Ectodermal cell (in vitro differentiated cells): ENCODE measurements around the gene P3H3.

Experiments used
- H3K27ac ChIP-seq: 2 replicates; pipeline ENCODE4 v1.7.0; 2013; ENCODE audit warnings: mild to moderate bottlenecking, low read depth, low read length; ENCODE audit not compliant: insufficient read depth, poor library complexity, severe bottlenecking
- H3K27me3 ChIP-seq: 2 replicates; pipeline ENCODE4 v1.7.0; 2013; ENCODE audit warnings: mild to moderate bottlenecking, low read length; ENCODE audit not compliant: insufficient read depth, control insufficient read depth, poor library complexity, severe bottlenecking
- H3K36me3 ChIP-seq: one replicate; pipeline ENCODE4 v1.7.0; 2013; ENCODE audit warnings: low read length; ENCODE audit not compliant: control insufficient read depth, insufficient read depth
- H3K4me1 ChIP-seq: one replicate; pipeline ENCODE4 v1.7.0; 2013; ENCODE audit warnings: low read length; ENCODE audit not compliant: control insufficient read depth, insufficient read depth
- H3K4me3 ChIP-seq: 2 replicates; pipeline ENCODE4 v1.7.0; 2013; ENCODE audit warnings: low read depth, low read length, control low read depth; ENCODE audit not compliant: insufficient read depth
- H3K9me3 ChIP-seq: 2 replicates; pipeline ENCODE4 v1.7.0; 2013; ENCODE audit warnings: mild to moderate bottlenecking, low read length, moderate library complexity; ENCODE audit not compliant: control insufficient read depth
- WGBS, 2 experiments: methylation state at CpG; one replicate each; pipeline ENCODE4 v1.1.7; 2013; ENCODE audit warnings: missing lambda C conversion rate in 2 of 2; 5-methylcytosine and 5-hydroxymethylcytosine counted together

P3H3 gene

GRCh38 chr12:6786416-6787094 is 41.7 kb upstream of the P3H3 start:
- Histone ChIP-seq H3K4me1 (peaks cover 14% of the 10 kb centered on the region), H3K36me3 (no peaks in the 10 kb centered on the region), H3K27ac (no peak overlapping the region), H3K4me3 (no peak overlapping the region), H3K9me3 (no peaks in the 10 kb centered on the region), H3K27me3 (no peaks in the 10 kb centered on the region)
- 65 to 66% methylated on average over 8 to 9 of the region's 9 CpGs for WGBS, 2 experiments

GRCh38 chr12:6787309-6787708 is 40.9 kb upstream of the P3H3 start:
- H3K27me3 ChIP-seq = no peaks in the 10 kb centered on the region
- H3K4me3 ChIP-seq = no peak overlapping the region
- no peaks in the 10 kb centered on the region for H3K36me3 ChIP-seq
- H3K27ac ChIP-seq = no peak overlapping the region
- no peaks in the 10 kb centered on the region for H3K9me3 ChIP-seq
- 89 to 94% methylated on average over 5 of the region's 5 CpGs for WGBS, 2 experiments
- peaks cover 18% of the 10 kb centered on the region for H3K4me1 ChIP-seq

GRCh38 chr12:6788972-6789924 is 39.0 kb upstream of the P3H3 start, which contains the start of gene CD4:
CD4 (plus strand) TSS chr12:6789528; CDS start chr12:6800139, 10,611 bp downstream.
- 65 to 67% methylated on average over 18 of the region's 18 CpGs for WGBS, 2 experiments
- peaks cover 17% of the 10 kb centered on the region for H3K4me1 ChIP-seq
- H3K27me3 ChIP-seq = no peaks in the 10 kb centered on the region
- H3K9me3 ChIP-seq = no peaks in the 10 kb centered on the region
- H3K27ac ChIP-seq = no peak within 1 kb of the TSS
- no peak within 1 kb of the TSS for H3K4me3 ChIP-seq
- H3K36me3 ChIP-seq = no peaks in the 10 kb centered on the region

GRCh38 chr12:6790496-6791150 is 37.6 kb upstream of the P3H3 start:
- no peak overlapping the region for H3K4me3 ChIP-seq
- H3K36me3 ChIP-seq = no peaks in the 10 kb centered on the region
- H3K9me3 ChIP-seq = no peaks in the 10 kb centered on the region
- H3K4me1 ChIP-seq = peaks cover 17% of the 10 kb centered on the region
- WGBS, 2 experiments = 95 to 96% methylated on average over 12 of the region's 12 CpGs
- no peaks in the 10 kb centered on the region for H3K27me3 ChIP-seq
- H3K27ac ChIP-seq = no peak overlapping the region

- Histone ChIP-seq H3K27ac (no peak overlapping the region), H3K36me3 (no peaks in the 10 kb centered on the region), H3K9me3 (no peaks in the 10 kb centered on the region), H3K27me3 (no peaks in the 10 kb centered on the region), H3K4me1 (peaks cover 17% of the 10 kb centered on the region), H3K4me3 (no peak overlapping the region)
- WGBS, 2 experiments = 96 to 97% methylated on average over 12 of the region's 13 CpGs
These were observed 36.2 kb upstream of the P3H3 start for GRCh38 chr12:6791931-6792520.

GRCh38 chr12:6792522-6793201 is 35.5 kb upstream of the P3H3 start:
- peaks cover 17% of the 10 kb centered on the region for H3K4me1 ChIP-seq
- H3K36me3 ChIP-seq = no peaks in the 10 kb centered on the region
- no peak overlapping the region for H3K4me3 ChIP-seq
- H3K9me3 ChIP-seq = no peaks in the 10 kb centered on the region
- H3K27me3 ChIP-seq = no peaks in the 10 kb centered on the region
- WGBS, 2 experiments = 51 to 58% methylated on average over 12 of the region's 12 CpGs
- no peak overlapping the region for H3K27ac ChIP-seq

GRCh38 chr12:6795088-6795487 is 33.1 kb upstream of the P3H3 start:
- WGBS, 2 experiments = 91 to 100% methylated on average over 2 of the region's 2 CpGs
- Histone ChIP-seq H3K36me3 (no peaks in the 10 kb centered on the region), H3K27ac (no peak overlapping the region), H3K9me3 (no peaks in the 10 kb centered on the region), H3K4me3 (no peak overlapping the region), H3K27me3 (no peaks in the 10 kb centered on the region), H3K4me1 (peaks cover 12% of the 10 kb centered on the region)

GRCh38 chr12:6796576-6796975 is 31.6 kb upstream of the P3H3 start:
- Histone ChIP-seq H3K27ac (no peak overlapping the region), H3K27me3 (no peaks in the 10 kb centered on the region), H3K4me3 (no peak overlapping the region), H3K36me3 (no peaks in the 10 kb centered on the region), H3K9me3 (no peaks in the 10 kb centered on the region), H3K4me1 (peaks cover 12% of the 10 kb centered on the region)
- 93 to 96% methylated on average over 4 of the region's 4 CpGs for WGBS, 2 experiments

- Histone ChIP-seq H3K4me1 (no peaks in the 10 kb centered on the region), H3K4me3 (no peak overlapping the region), H3K27ac (no peak overlapping the region), H3K9me3 (no peaks in the 10 kb centered on the region), H3K27me3 (no peaks in the 10 kb centered on the region), H3K36me3 (no peaks in the 10 kb centered on the region)
- WGBS, 2 experiments = 91 to 98% methylated on average over 5 of the region's 5 CpGs
These were observed 29.1 kb upstream of the P3H3 start for GRCh38 chr12:6799147-6799546.
